ENCODE measurements around the gene CDC42BPA.

Gene CDC42BPA

GRCh38 chr1:226978432-226979114 is 339.7 kb downstream of the CDC42BPA start:
- DNase-seq (ENCODE audit: low read depth, low spot score) = no peak
- no peak overlapping the region for H3K4me3 ChIP-seq (ENCODE audit: low read length)

GRCh38 chr1:226977643-226978431 is 340.5 kb downstream of the CDC42BPA start:
- no peak overlapping the region for H3K4me3 ChIP-seq (ENCODE audit: low read length)
- no peak for DNase-seq (ENCODE audit: low read depth, low spot score)

GRCh38 chr1:226976978-226977642 is 341.2 kb downstream of the CDC42BPA start:
- H3K4me3 ChIP-seq (ENCODE audit: low read length) = no peak overlapping the region

GRCh38 chr1:226976276-226976977 is 341.9 kb downstream of the CDC42BPA start:
- no peak overlapping the region for H3K4me3 ChIP-seq (ENCODE audit: low read length)
- DNase-seq (ENCODE audit: low read depth, low spot score) = no peak

More at GRCh38 chr1:226976978-226977642, 341.2 kb downstream of the CDC42BPA start:
- no peak for DNase-seq (ENCODE audit: low read depth, low spot score)

GRCh38 chr1:226975259-226976250 is 342.7 kb downstream of the CDC42BPA start:
- no peak overlapping the region for H3K4me3 ChIP-seq (ENCODE audit: low read length)
- DNase-seq (ENCODE audit: low read depth, low spot score) = no peak

- no peak overlapping the region for H3K4me3 ChIP-seq (ENCODE audit: low read length)
- no peak for DNase-seq (ENCODE audit: low read depth, low spot score)
Observed at GRCh38 chr1:226974544-226975258, 343.6 kb downstream of the CDC42BPA start.

- DNase-seq (ENCODE audit: low read depth, low spot score) = no peak
- H3K4me3 ChIP-seq (ENCODE audit: low read length) = no peak overlapping the region
Observed at GRCh38 chr1:226973898-226974543, 344.3 kb downstream of the CDC42BPA start.

GRCh38 chr1:226973371-226973897 is 344.9 kb downstream of the CDC42BPA start:
- H3K4me3 ChIP-seq (ENCODE audit: low read length) = no peak overlapping the region
- no peak for DNase-seq (ENCODE audit: low read depth, low spot score)

- no peak for DNase-seq (ENCODE audit: low read depth, low spot score)
- H3K4me3 ChIP-seq (ENCODE audit: low read length) = no peak overlapping the region
Observed at GRCh38 chr1:226972931-226973330, 345.4 kb downstream of the CDC42BPA start.

GRCh38 chr1:226971765-226972164 is 346.5 kb downstream of the CDC42BPA start:
- no peak for DNase-seq (ENCODE audit: low read depth, low spot score)
- no peak overlapping the region for H3K4me3 ChIP-seq (ENCODE audit: low read length)

GRCh38 chr1:226967665-226968064 is 350.6 kb downstream of the CDC42BPA start:
- DNase-seq (ENCODE audit: low read depth, low spot score) = no peak

GRCh38 chr1:226966683-226967082 is 351.6 kb downstream of the CDC42BPA start:
- no peak overlapping the region for H3K4me3 ChIP-seq (ENCODE audit: low read length)
- DNase-seq (ENCODE audit: low read depth, low spot score) = no peak

More at GRCh38 chr1:226967665-226968064, 350.6 kb downstream of the CDC42BPA start:
- no peak overlapping the region for H3K4me3 ChIP-seq (ENCODE audit: low read length)

GRCh38 chr1:226965581-226966440 is 352.5 kb downstream of the CDC42BPA start:
- no peak for DNase-seq (ENCODE audit: low read depth, low spot score)
- H3K4me3 ChIP-seq (ENCODE audit: low read length) = no peak overlapping the region

GRCh38 chr1:226964611-226965486 is 353.4 kb downstream of the CDC42BPA start:
- no peak overlapping the region for H3K4me3 ChIP-seq (ENCODE audit: low read length)
- no peak for DNase-seq (ENCODE audit: low read depth, low spot score)

- no peak for DNase-seq (ENCODE audit: low read depth, low spot score)
- H3K4me3 ChIP-seq (ENCODE audit: low read length) = no peak overlapping the region
Observed at GRCh38 chr1:226964068-226964425, 354.2 kb downstream of the CDC42BPA start.

All from Jurkat, Clone E6-1 (cell line).